Amniotic stem cell (primary cell): ENCODE results near the gene C10orf95.
A peak's percentile ranks its signal among the peaks of the same experiment; 100 is the strongest.

Source experiments
- DNase-seq: peaks from one replicate; lab custom pipeline; 2025; lab: John Stamatoyannopoulos, UW

C10orf95 gene

GRCh38 chr10:102434394-102435132 lies 16.8 kb downstream of the C10orf95 start:
- no peak for DNase-seq

- no peak for DNase-seq
These were observed 17.7 kb downstream of the C10orf95 start for GRCh38 chr10:102433619-102434046.

GRCh38 chr10:102432162-102432950 lies 19.0 kb downstream of the C10orf95 start, which contains the start of gene CUEDC2:
CUEDC2 (minus strand) TSS chr10:102432574; CDS start chr10:102425188, 7,386 bp downstream.
- peak; percentile 94 for DNase-seq

GRCh38 chr10:102431452-102432124 lies 19.8 kb downstream of the C10orf95 start:
- no peak for DNase-seq

- no peak for DNase-seq
These were observed 21.9 kb downstream of the C10orf95 start for GRCh38 chr10:102429468-102429867.

- no peak for DNase-seq
These were observed 24.5 kb downstream of the C10orf95 start for GRCh38 chr10:102426803-102427287.

GRCh38 chr10:102425444-102425843 lies 25.9 kb downstream of the C10orf95 start:
- no peak for DNase-seq

GRCh38 chr10:102424916-102425315 lies 26.4 kb downstream of the C10orf95 start:
- no peak for DNase-seq

GRCh38 chr10:102424145-102424544 lies 27.2 kb downstream of the C10orf95 start:
- no peak for DNase-seq

GRCh38 chr10:102423372-102423968 lies 27.9 kb downstream of the C10orf95 start:
- no peak for DNase-seq

- no peak for DNase-seq
These were observed 28.7 kb downstream of the C10orf95 start for GRCh38 chr10:102422545-102423129.

GRCh38 chr10:102421757-102422512 lies 29.4 kb downstream of the C10orf95 start:
- no peak for DNase-seq

- DNase-seq: no peak
These were observed 29.9 kb downstream of the C10orf95 start for GRCh38 chr10:102421507-102421756.

GRCh38 chr10:102420714-102421506 lies 30.4 kb downstream of the C10orf95 start, which contains the start of gene FBXL15:
FBXL15 (plus strand) TSS chr10:102420836; CDS start chr10:102421130, 294 bp downstream.
- DNase-seq: peak; percentile 90

GRCh38 chr10:102420181-102420713 lies 31.1 kb downstream of the C10orf95 start:
- no peak for DNase-seq

GRCh38 chr10:102419269-102420180 lies 31.8 kb downstream of the C10orf95 start:
- no peak for DNase-seq

- DNase-seq: no peak
These were observed 32.6 kb downstream of the C10orf95 start, which contains the start of gene PSD for GRCh38 chr10:102418622-102419268. PSD (minus strand) TSS chr10:102418785; CDS start chr10:102417038, 1,747 bp downstream.

GRCh38 chr10:102416695-102417094 lies 34.6 kb downstream of the C10orf95 start:
- no peak for DNase-seq
